Mesodermal cell (in vitro differentiated cells): Measurements from ENCODE around the gene FBXO38.

Experiments used
- H3K27ac ChIP-seq: 2 replicates; pipeline ENCODE4 v1.7.0; 2013; ENCODE audit warnings: mild to moderate bottlenecking, low read depth, low read length, moderate library complexity; ENCODE audit not compliant: severe bottlenecking
- H3K36me3 ChIP-seq: 2 replicates; pipeline ENCODE4 v1.7.1; 2013; ENCODE audit warnings: mild to moderate bottlenecking, low read length, moderate library complexity; ENCODE audit not compliant: control insufficient read depth, insufficient read depth
- H3K4me1 ChIP-seq: one replicate; pipeline ENCODE4 v1.7.1; 2013; ENCODE audit warnings: mild to moderate bottlenecking, low read length; ENCODE audit not compliant: insufficient read depth, control insufficient read depth, poor library complexity, severe bottlenecking
- H3K4me3 ChIP-seq: 2 replicates; pipeline ENCODE4 v1.7.0; 2013; ENCODE audit warnings: low read length, control low read depth, mild to moderate bottlenecking; ENCODE audit not compliant: insufficient read depth, poor library complexity, severe bottlenecking; ENCODE audit errors: extremely low read depth
- H3K9me3 ChIP-seq: 2 replicates; pipeline ENCODE4 v1.7.1; 2013; ENCODE audit warnings: mild to moderate bottlenecking, low read length, moderate library complexity; ENCODE audit not compliant: control insufficient read depth
- WGBS, 2 experiments: methylation state at CpG; one replicate each; pipeline ENCODE4 v1.1.5; 2013; ENCODE audit warnings: missing lambda C conversion rate in 2 of 2; ENCODE audit not compliant: insufficient coverage in 2 of 2; 5-methylcytosine and 5-hydroxymethylcytosine counted together

The FBXO38 gene

GRCh38 chr5:148427370-148428042, 43.7 kb downstream of the FBXO38 start:
- H3K36me3 ChIP-seq: peaks cover 77% of the 10 kb centered on the region
- no peak overlapping the region for H3K4me3 ChIP-seq
- H3K27ac ChIP-seq: no peak overlapping the region
- no peaks in the 10 kb centered on the region for H3K9me3 ChIP-seq
- peaks cover 3% of the 10 kb centered on the region for H3K4me1 ChIP-seq
- WGBS, 2 experiments: 92 to 95% methylated on average over 10 to 13 of the region's 14 CpGs

- Histone ChIP-seq H3K27ac (no peak overlapping the region), H3K36me3 (peaks cover 77% of the 10 kb centered on the region), H3K9me3 (no peaks in the 10 kb centered on the region), H3K4me3 (no peak overlapping the region), H3K4me1 (peaks cover 3% of the 10 kb centered on the region)
- no CpG with 5 or more reads among the region's 2 CpGs for WGBS, 2 experiments
These were observed 45.1 kb downstream of the FBXO38 start for GRCh38 chr5:148428848-148429247.

DNA sequence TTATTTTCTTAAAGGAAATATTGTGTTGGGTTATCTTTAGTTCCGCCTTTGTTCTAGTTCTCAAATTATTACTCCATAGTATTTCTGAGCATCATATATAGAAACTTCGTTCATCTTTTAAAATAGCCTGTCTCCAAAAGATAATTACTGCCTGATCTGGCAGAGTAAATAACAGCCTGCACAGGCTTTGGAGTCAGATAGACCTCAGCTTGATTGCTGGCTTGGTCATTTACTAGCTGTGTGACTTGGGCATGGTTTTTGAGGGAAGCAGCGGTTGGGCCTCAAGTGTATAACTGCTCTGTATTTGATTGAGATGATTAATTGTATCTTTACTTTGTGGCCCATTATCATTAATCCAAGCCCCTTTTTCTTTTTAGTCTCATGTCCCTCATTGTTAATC, 50.1 kb downstream of the FBXO38 start:
- no peak overlapping the region for H3K27ac ChIP-seq
- WGBS, 2 experiments: 100% methylated on average over 1 of the region's 3 CpGs; no CpG with 5 or more reads in 1 of the 2 experiments
- H3K9me3 ChIP-seq: no peaks in the 10 kb centered on the region
- peaks cover 56% of the 10 kb centered on the region for H3K36me3 ChIP-seq
- H3K4me1 ChIP-seq: no peaks in the 10 kb centered on the region
- H3K4me3 ChIP-seq: no peak overlapping the region

DNA sequence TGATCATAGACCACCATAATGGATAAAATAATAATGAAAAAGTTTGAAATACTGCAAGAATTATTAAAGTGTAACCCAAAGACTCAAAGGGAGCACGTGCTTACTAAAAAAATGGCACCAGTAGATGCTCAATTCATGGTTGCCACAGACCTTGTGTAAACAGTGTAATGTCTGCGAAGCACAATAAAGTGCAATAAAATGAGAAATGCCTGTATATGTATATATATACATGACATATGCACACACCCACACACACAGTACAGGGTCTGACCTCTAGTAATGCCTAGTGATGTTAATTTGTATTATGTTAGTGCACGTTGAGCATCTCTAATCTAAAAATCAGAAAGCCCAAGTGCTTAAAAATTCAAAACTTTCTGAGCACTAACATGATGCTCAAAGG, 52.3 kb downstream of the FBXO38 start:
- H3K27ac ChIP-seq: no peak overlapping the region
- H3K36me3 ChIP-seq: peaks cover 67% of the 10 kb centered on the region
- no peak overlapping the region for H3K4me3 ChIP-seq
- H3K9me3 ChIP-seq: no peaks in the 10 kb centered on the region
- 100% methylated on average over 1 of the region's 3 CpGs; no CpG with 5 or more reads in 1 of the 2 experiments for WGBS, 2 experiments
- no peaks in the 10 kb centered on the region for H3K4me1 ChIP-seq

DNA sequence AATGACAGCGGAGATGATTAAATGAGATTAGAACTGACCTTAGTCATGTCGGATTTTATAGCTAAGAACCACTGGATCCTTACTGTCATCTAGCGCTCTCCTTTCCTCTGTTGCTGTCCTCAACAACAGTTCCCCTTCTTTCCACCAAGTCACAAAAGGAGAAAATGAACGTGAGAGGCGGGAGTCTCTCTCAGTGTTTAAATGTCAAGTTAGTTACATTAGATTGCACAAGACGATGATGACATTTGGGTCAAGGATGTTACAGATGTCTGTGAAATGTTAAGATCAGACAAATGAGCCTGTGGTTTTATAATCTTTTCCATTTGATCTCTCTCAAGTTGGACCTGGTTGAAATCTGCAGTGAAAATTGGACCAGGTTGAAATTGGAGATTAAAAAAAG, 53.5 kb downstream of the FBXO38 start:
- no peak overlapping the region for H3K4me3 ChIP-seq
- no peaks in the 10 kb centered on the region for H3K4me1 ChIP-seq
- peaks cover 68% of the 10 kb centered on the region for H3K36me3 ChIP-seq
- WGBS, 2 experiments: 92 to 93% methylated on average over 3 of the region's 6 CpGs
- H3K9me3 ChIP-seq: no peaks in the 10 kb centered on the region
- H3K27ac ChIP-seq: no peak overlapping the region

- H3K4me1 ChIP-seq: no peaks in the 10 kb centered on the region
- H3K36me3 ChIP-seq: peaks cover 59% of the 10 kb centered on the region
- no peak overlapping the region for H3K27ac ChIP-seq
- no peak overlapping the region for H3K4me3 ChIP-seq
- WGBS, 2 experiments: 100% methylated on average over 2 of the region's 2 CpGs; no CpG with 5 or more reads in 1 of the 2 experiments
- no peaks in the 10 kb centered on the region for H3K9me3 ChIP-seq
These were observed 55.2 kb downstream of the FBXO38 start for GRCh38 chr5:148438933-148439332.

DNA sequence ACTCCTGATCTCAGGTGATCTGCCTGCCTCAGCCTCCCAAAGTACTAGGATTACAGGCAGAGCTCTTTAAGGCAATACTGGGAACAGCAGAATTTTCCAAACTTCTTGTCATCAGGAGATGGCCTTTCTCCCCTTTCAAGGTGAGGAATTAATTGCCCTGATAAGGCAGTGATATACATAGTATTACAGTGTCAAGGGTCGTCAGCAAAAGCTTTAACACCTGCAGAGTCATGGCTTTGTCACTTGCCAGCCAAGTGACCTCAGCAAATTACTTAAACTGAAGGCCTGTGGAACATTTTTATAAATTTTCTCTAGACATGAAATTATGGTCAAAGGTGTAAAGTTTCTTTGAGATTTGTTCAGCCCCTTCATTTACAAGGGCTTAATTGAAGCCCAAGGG, 59.5 kb downstream of the FBXO38 start:
- Histone ChIP-seq H3K4me1 (no peaks in the 10 kb centered on the region), H3K36me3 (peaks cover 39% of the 10 kb centered on the region), H3K9me3 (no peaks in the 10 kb centered on the region), H3K4me3 (no peak overlapping the region), H3K27ac (no peak overlapping the region)
- 100% methylated on average over 1 of the region's 1 CpG for WGBS, 2 experiments

DNA sequence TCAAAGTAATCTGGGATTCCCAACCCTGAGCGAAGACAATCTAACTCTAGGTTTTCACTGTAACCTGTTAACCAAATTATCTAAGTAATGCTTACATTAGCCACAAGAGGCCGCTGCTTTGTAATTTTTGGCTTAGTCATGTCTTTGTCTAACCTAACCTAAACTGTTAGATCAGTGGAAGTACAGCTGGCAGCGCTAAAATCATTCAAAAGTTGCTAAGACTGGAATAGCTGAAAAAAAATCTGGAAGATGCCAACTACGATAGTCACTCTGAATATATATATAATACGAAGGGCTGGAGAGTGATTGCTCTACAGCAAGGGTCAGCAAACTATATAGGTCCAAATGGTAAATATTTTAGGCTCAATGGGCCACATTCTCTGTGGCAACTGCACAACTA, 60.2 kb downstream of the FBXO38 start:
- WGBS, 2 experiments: 0% methylated on average over 1 of the region's 5 CpGs; no CpG with 5 or more reads in 1 of the 2 experiments
- no peaks in the 10 kb centered on the region for H3K4me1 ChIP-seq

GRCh38 chr5:148445578-148445977, 61.8 kb downstream of the FBXO38 start:
- H3K36me3 ChIP-seq: peaks cover 18% of the 10 kb centered on the region
- no peak overlapping the region for H3K4me3 ChIP-seq
- no peaks in the 10 kb centered on the region for H3K4me1 ChIP-seq
- H3K9me3 ChIP-seq: no peaks in the 10 kb centered on the region
- no peak overlapping the region for H3K27ac ChIP-seq
- WGBS, 2 experiments: 86% methylated on average over 1 of the region's 3 CpGs; no CpG with 5 or more reads in 1 of the 2 experiments

More for the DNA sequence above, 60.2 kb downstream of the FBXO38 start:
- Histone ChIP-seq H3K36me3 (peaks cover 31% of the 10 kb centered on the region), H3K4me3 (no peak overlapping the region), H3K27ac (no peak overlapping the region), H3K9me3 (no peaks in the 10 kb centered on the region)

GRCh38 chr5:148446611-148447010, 62.9 kb downstream of the FBXO38 start:
- Histone ChIP-seq H3K4me1 (no peaks in the 10 kb centered on the region), H3K27ac (no peak overlapping the region), H3K36me3 (peaks cover 11% of the 10 kb centered on the region), H3K9me3 (no peaks in the 10 kb centered on the region), H3K4me3 (no peak overlapping the region)
- WGBS, 2 experiments: 90 to 91% methylated on average over 1 to 2 of the region's 2 CpGs

DNA sequence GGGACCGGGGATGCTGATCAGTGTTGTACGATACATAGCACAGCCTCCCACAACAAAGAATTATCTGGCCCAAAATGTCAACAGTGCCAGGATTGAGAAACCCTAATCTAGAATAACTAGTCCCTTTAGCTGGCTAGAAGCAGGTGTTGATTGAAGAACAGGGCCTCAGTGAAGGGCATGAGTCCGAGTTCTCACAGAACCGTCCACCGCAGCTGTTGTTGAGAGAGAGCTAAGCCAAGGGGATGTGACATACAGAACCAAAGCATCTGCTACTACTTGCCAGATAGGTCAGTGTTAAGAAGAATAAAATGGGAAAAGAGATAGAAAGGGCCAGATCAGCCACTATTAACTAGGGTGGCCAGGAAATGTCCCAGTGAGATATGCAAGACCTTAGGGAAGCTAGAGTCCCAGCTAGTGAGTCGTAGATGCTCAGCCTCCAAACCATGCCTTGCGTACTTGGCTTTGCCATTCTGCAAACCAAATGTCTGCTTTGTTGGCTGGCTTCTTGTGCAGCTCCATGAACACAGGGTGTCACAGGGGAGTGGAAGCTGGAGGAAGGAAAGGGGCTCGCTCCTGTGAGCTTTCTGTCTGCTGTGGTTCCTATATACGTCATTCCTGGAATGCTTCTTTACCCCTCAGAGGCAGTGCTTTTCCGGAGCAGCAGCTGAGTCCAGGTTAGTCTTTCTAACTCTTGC, 68.9 kb downstream of the FBXO38 start:
- 90% methylated on average over 7 to 9 of the region's 10 CpGs for whole genome bisulfite sequencing, 2 experiments
- H3K4me1 ChIP-seq: no peaks in the 10 kb centered on the region
- no peak overlapping the region for H3K27ac ChIP-seq
- H3K4me3 ChIP-seq: no peak overlapping the region
- no peaks in the 10 kb centered on the region for H3K9me3 ChIP-seq
- no peaks in the 10 kb centered on the region for H3K36me3 ChIP-seq
